GM12878 (cell line): ENCODE measurements around the gene HLA-DRA. TPM values are rescaled to one million over a fixed set of nuclear protein-coding genes. Genes with fewer than 3 reads are reported as not detected.

Experiments
- BACH1 ChIP-seq: fragments of 450-650 bp; IDR thresholded peaks from 2 replicates; pipeline ENCODE4 v1.6.1; 2017; ENCODE audit warnings: mild to moderate bottlenecking, borderline replicate concordance
- CHD2 ChIP-seq: IDR thresholded peaks from 2 replicates; pipeline ENCODE4 v1.6.1; 2011; ENCODE audit warnings: low read depth, low read length, improper control_type of control experiment, borderline replicate concordance
- CREM ChIP-seq: IDR thresholded peaks from 2 replicates; pipeline ENCODE4 v1.6.1; 2014; ENCODE audit warnings: antibody characterized with exemption, low read depth
- EED ChIP-seq: sonication (generic); IDR thresholded peaks from 2 replicates; pipeline ENCODE4 v1.6.1; 2016; ENCODE audit warnings: antibody characterized with exemption, low read depth
- EP300 ChIP-seq, 2 experiments: fragments of 150-350 bp in 1 of 2; IDR thresholded peaks; 2 replicates each; pipeline ENCODE4 v1.6.1; 2011 to 2012; ENCODE audit warnings: low read depth in 2 of 2, low read length in 2 of 2, borderline replicate concordance in 1 of 2, improper control_type of control experiment in 1 of 2, inconsistent platforms in 1 of 2; ENCODE audit not compliant: control insufficient read depth in 1 of 2
- JUND ChIP-seq: IDR thresholded peaks from 2 replicates; pipeline ENCODE4 v1.6.1; 2012; ENCODE audit warnings: low read depth, mild to moderate bottlenecking, low read length, improper control_type of control experiment, moderate library complexity
- KAT2A ChIP-seq: conservative IDR thresholded peaks from 2 replicates; pipeline ENCODE4 v1.6.1; 2011; ENCODE audit warnings: low read depth, low read length; ENCODE audit not compliant: control insufficient read depth
- RBBP5 ChIP-seq: fragments of 200-600 bp; sonication (generic); conservative IDR thresholded peaks from 2 replicates; pipeline ENCODE4 v1.6.1; 2016
- RCOR1 ChIP-seq: conservative IDR thresholded peaks from 2 replicates; pipeline ENCODE4 v1.6.1; 2012; ENCODE audit warnings: low read depth, low read length, improper control_type of control experiment
- SMC3 ChIP-seq: IDR thresholded peaks from 2 replicates; pipeline ENCODE4 v1.6.1; 2011; ENCODE audit warnings: low read length, improper control_type of control experiment, borderline replicate concordance
- SUPT20H ChIP-seq: IDR thresholded peaks from 2 replicates; pipeline ENCODE4 v1.6.1; 2011; ENCODE audit warnings: low read depth, mild to moderate bottlenecking, low read length, moderate library complexity, borderline replicate concordance; ENCODE audit not compliant: control insufficient read depth
- ZNF24 ChIP-seq: fragments of 450-650 bp; IDR thresholded peaks from 2 replicates; pipeline ENCODE4 v1.6.1; 2017; ENCODE audit warnings: antibody characterized with exemption, mild to moderate bottlenecking
- ZNF274 ChIP-seq: IDR thresholded peaks from one replicate; pipeline ENCODE4 v1.8.0; 2011; ENCODE audit not compliant: insufficient read length, insufficient read depth
- ZNF384 ChIP-seq: IDR thresholded peaks from 2 replicates; pipeline ENCODE4 v1.6.1; 2012; ENCODE audit warnings: low read depth, mild to moderate bottlenecking, low read length, improper control_type of control experiment, borderline replicate concordance
- polyA plus RNA-seq, 11 experiments: library from polyadenylated mRNA; depleted of rRNA in 4 of 11; unstranded in 6 of 11; stranded (reverse) in 5 of 11; fragments of >200 nt; fragmentation: Nextera tagmentation in 4 of 11; fragmentation: Illumina TruSeq in 1 of 11; extraction: Ambion mirVana in 4 of 11; extraction: Trizol in 1 of 11; gene quantifications; 1 replicate in 1 of 11; 2 replicates in 10 of 11; pipeline versions ENCODE4 v1.2.1 to v1.2.3, GENCODE V29; 2011 to 2016; ENCODE audit warnings: inconsistent platforms in 2 of 11, missing spikeins in 2 of 11, low read depth in 1 of 11
- total RNA-seq, 4 experiments: library from RNA; depleted of rRNA in 3 of 4; stranded (reverse); fragments of >200 nt in 3 of 4; fragmentation: Illumina TruSeq in 1 of 4; extraction: Trizol in 1 of 4; gene quantifications; 2 replicates each; pipeline versions ENCODE4 v1.2.1 to v1.2.3, GENCODE V29; 2013 to 2021
- TF ChIP-seq, protein P1 (sequence below): fragments of 450-650 bp; IDR thresholded peaks from 2 replicates; pipeline ENCODE4 v1.6.1; 2016; ENCODE audit warnings: mild to moderate bottlenecking
- TF ChIP-seq, protein P2 (sequence below): fragments of 450-650 bp; IDR thresholded peaks from 2 replicates; pipeline ENCODE4 v1.6.1; 2018; ENCODE audit warnings: borderline replicate concordance, mild to moderate bottlenecking; ENCODE audit not compliant: partially characterized antibody
- TF ChIP-seq, protein P3 (sequence below), 3 experiments: IDR thresholded peaks in 2 of 3; conservative IDR thresholded peaks in 1 of 3; 2 replicates each; pipeline ENCODE4 v1.5.1; 2011; ENCODE audit warnings: low read depth in 3 of 3, low read length in 3 of 3, mild to moderate bottlenecking in 3 of 3, control low read depth in 2 of 3, moderate library complexity in 2 of 3, inconsistent platforms in 1 of 3, mixed read lengths in 1 of 3; ENCODE audit not compliant: control insufficient read depth in 2 of 3, insufficient read depth in 1 of 3; ENCODE audit errors: extremely low read depth in 1 of 3
- TF ChIP-seq, protein P4 (sequence below): fragments of 450-650 bp; IDR thresholded peaks from 2 replicates; pipeline ENCODE4 v1.6.1; 2017; ENCODE audit warnings: mild to moderate bottlenecking, low read depth, inconsistent platforms; ENCODE audit not compliant: poor library complexity, severe bottlenecking
- TF ChIP-seq, protein P5 (sequence below): IDR thresholded peaks from 2 replicates; pipeline ENCODE4 v1.6.1; 2011; ENCODE audit warnings: mild to moderate bottlenecking, low read depth, low read length, moderate library complexity; ENCODE audit not compliant: insufficient replicate concordance

Gene HLA-DRA
- total and polyA plus RNA-seq, 10 of the 15 experiments (the other 5 are each of a cell fraction or from before 2014, with no cell fraction given): 2,040 to 7,093 (median 2,859) TPM

DNA sequence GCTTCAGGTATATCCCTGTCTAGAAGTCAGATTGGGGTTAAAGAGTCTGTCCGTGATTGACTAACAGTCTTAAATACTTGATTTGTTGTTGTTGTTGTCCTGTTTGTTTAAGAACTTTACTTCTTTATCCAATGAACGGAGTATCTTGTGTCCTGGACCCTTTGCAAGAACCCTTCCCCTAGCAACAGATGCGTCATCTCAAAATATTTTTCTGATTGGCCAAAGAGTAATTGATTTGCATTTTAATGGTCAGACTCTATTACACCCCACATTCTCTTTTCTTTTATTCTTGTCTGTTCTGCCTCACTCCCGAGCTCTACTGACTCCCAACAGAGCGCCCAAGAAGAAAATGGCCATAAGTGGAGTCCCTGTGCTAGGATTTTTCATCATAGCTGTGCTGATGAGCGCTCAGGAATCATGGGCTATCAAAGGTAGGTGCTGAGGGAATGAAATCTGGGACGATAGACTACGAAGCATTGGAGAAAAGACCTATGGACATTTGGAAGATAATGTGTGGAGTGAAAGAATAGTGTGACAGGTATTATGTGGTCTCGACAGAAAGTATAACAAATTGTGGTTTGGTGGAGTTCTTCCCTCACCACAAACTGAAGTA is at the start of gene HLA-DRA (continued):
- TF ChIP-seq BACH1 (peak; percentile 71; the same call in 1 of the 2 replicates), RCOR1 (no peak), CREM (peak; percentile 98), EP300 (IDR thresholded peaks at IDR 0.05; ENCODE audit: borderline replicate concordance in 1 of 2, control insufficient read depth in 1 of 2, low read depth in 2 of 2, low read length in 2 of 2) (peak; percentile 66 to 68; a peak in 3 of 4 replicates), KAT2A (no peak), ZNF384 (no peak), EED (peak; percentile 62), SUPT20H (no peak), JUND (no peak), CHD2 (no peak), RBBP5 (no peak), SMC3 (no peak), ZNF24 (no peak), ZNF274 (no peak)
- TF ChIP-seq, protein P1, sequence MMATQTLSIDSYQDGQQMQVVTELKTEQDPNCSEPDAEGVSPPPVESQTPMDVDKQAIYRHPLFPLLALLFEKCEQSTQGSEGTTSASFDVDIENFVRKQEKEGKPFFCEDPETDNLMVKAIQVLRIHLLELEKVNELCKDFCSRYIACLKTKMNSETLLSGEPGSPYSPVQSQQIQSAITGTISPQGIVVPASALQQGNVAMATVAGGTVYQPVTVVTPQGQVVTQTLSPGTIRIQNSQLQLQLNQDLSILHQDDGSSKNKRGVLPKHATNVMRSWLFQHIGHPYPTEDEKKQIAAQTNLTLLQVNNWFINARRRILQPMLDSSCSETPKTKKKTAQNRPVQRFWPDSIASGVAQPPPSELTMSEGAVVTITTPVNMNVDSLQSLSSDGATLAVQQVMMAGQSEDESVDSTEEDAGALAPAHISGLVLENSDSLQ: peak; percentile 82
- TF ChIP-seq, protein P2, sequence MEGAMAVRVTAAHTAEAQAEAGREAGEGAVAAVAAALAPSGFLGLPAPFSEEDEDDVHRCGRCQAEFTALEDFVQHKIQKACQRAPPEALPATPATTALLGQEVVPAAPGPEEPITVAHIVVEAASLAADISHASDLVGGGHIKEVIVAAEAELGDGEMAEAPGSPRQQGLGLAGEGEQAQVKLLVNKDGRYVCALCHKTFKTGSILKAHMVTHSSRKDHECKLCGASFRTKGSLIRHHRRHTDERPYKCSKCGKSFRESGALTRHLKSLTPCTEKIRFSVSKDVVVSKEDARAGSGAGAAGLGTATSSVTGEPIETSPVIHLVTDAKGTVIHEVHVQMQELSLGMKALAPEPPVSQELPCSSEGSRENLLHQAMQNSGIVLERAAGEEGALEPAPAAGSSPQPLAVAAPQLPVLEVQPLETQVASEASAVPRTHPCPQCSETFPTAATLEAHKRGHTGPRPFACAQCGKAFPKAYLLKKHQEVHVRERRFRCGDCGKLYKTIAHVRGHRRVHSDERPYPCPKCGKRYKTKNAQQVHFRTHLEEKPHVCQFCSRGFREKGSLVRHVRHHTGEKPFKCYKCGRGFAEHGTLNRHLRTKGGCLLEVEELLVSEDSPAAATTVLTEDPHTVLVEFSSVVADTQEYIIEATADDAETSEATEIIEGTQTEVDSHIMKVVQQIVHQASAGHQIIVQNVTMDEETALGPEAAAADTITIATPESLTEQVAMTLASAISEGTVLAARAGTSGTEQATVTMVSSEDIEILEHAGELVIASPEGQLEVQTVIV: no peak
- TF ChIP-seq, protein P3, sequence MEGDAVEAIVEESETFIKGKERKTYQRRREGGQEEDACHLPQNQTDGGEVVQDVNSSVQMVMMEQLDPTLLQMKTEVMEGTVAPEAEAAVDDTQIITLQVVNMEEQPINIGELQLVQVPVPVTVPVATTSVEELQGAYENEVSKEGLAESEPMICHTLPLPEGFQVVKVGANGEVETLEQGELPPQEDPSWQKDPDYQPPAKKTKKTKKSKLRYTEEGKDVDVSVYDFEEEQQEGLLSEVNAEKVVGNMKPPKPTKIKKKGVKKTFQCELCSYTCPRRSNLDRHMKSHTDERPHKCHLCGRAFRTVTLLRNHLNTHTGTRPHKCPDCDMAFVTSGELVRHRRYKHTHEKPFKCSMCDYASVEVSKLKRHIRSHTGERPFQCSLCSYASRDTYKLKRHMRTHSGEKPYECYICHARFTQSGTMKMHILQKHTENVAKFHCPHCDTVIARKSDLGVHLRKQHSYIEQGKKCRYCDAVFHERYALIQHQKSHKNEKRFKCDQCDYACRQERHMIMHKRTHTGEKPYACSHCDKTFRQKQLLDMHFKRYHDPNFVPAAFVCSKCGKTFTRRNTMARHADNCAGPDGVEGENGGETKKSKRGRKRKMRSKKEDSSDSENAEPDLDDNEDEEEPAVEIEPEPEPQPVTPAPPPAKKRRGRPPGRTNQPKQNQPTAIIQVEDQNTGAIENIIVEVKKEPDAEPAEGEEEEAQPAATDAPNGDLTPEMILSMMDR (IDR thresholded peaks at IDR 0.05 in 2 of 3, conservative IDR thresholded peaks at IDR 0.05 in 1 of 3; ENCODE audit: control insufficient read depth in 2 of 3, extremely low read depth in 1 of 3, insufficient read depth in 1 of 3, low read depth in 3 of 3, low read length in 3 of 3): no peak
- TF ChIP-seq, protein P4, sequence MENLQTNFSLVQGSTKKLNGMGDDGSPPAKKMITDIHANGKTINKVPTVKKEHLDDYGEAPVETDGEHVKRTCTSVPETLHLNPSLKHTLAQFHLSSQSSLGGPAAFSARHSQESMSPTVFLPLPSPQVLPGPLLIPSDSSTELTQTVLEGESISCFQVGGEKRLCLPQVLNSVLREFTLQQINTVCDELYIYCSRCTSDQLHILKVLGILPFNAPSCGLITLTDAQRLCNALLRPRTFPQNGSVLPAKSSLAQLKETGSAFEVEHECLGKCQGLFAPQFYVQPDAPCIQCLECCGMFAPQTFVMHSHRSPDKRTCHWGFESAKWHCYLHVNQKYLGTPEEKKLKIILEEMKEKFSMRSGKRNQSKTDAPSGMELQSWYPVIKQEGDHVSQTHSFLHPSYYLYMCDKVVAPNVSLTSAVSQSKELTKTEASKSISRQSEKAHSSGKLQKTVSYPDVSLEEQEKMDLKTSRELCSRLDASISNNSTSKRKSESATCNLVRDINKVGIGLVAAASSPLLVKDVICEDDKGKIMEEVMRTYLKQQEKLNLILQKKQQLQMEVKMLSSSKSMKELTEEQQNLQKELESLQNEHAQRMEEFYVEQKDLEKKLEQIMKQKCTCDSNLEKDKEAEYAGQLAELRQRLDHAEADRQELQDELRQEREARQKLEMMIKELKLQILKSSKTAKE: no peak
- TF ChIP-seq, protein P5, sequence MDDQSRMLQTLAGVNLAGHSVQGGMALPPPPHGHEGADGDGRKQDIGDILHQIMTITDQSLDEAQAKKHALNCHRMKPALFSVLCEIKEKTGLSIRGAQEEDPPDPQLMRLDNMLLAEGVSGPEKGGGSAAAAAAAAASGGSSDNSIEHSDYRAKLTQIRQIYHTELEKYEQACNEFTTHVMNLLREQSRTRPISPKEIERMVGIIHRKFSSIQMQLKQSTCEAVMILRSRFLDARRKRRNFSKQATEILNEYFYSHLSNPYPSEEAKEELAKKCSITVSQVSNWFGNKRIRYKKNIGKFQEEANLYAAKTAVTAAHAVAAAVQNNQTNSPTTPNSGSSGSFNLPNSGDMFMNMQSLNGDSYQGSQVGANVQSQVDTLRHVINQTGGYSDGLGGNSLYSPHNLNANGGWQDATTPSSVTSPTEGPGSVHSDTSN: peak; percentile 30
